Measurements from ENCODE around the gene HIGD1B.

DNA sequence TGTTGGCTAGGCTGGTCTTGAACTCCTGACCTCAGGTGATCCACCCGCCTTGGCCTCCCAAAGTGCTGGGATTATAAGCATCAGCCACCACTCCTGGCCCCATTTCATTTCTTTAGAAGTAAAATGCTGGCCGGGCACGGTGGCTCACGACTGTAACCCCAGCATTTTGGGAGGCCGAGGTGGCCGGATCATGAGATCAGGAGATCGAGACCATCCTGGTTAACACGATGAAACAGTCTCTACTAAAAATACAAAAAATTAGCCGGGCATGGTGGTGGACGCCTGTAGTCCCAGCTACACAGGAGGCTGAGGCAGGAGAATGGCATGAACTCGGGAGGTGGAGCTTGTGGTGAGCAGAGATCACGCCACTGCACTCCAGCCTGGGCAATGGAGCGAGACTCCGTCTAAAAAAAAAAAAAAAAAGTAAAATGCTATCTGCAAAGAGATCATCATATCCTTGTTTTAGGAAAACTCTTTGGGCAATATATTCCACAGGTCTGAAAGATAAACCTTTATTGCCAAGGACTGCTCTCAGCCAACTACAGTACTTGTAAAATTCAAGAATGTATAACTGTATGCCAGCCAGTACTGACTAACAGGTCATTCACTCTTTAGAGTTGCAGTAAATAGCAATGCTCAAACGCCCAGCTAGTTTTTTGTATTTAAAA lies 21.4 kb upstream of the HIGD1B start:
- TF ChIP-seq CTCF (IDR thresholded peaks at IDR 0.05; ENCODE audit: low read length) = no peak
- TF ChIP-seq EZH2 (IDR thresholded peaks at IDR 0.05; ENCODE audit: borderline replicate concordance, low read length) = no peak

Data from OCI-LY1 (cell line).